Spinal cord (tissue), 10 donors: ENCODE results near the gene KISS1. TPM values are rescaled to one million over a fixed set of nuclear protein-coding genes. Genes with fewer than 3 reads are reported as not detected.
A peak's percentile ranks its signal among the peaks of the same experiment; 100 is the strongest.

Experiments used
- DNase-seq, 6 donors: peaks; one replicate each; pipeline versions ENCODE4 v3.0.0 to v3.0.0-alpha.2; 2013 to 2015; ENCODE audit warnings: low spot score in 6 of 6, low read depth in 4 of 6
- H3K27ac ChIP-seq: one replicate; pipeline ENCODE4 v1.5.1; 2013; ENCODE audit warnings: low read depth, low read length, control low read depth
- H3K27me3 ChIP-seq: one replicate; pipeline ENCODE4 v1.6.1; 2013; ENCODE audit warnings: low read length; ENCODE audit not compliant: control insufficient read depth, insufficient read depth
- H3K36me3 ChIP-seq: one replicate; pipeline ENCODE4 v1.6.1; 2013; ENCODE audit warnings: low read length; ENCODE audit not compliant: control insufficient read depth, insufficient read depth
- H3K4me1 ChIP-seq: one replicate; pipeline ENCODE4 v1.6.1; 2013; ENCODE audit warnings: low read length; ENCODE audit not compliant: control insufficient read depth, insufficient read depth
- H3K4me3 ChIP-seq: one replicate; pipeline ENCODE4 v1.5.1; 2013; ENCODE audit warnings: low read depth, low read length, control low read depth
- H3K9me3 ChIP-seq: one replicate; pipeline ENCODE4 v1.6.1; 2013; ENCODE audit warnings: low read length; ENCODE audit not compliant: control insufficient read depth, insufficient read depth
- WGBS: methylation state at CpG from one replicate; pipeline ENCODE4 v1.1.5; 2013; ENCODE audit warnings: missing lambda C conversion rate; ENCODE audit not compliant: insufficient coverage; 5-methylcytosine and 5-hydroxymethylcytosine counted together
- polyA plus RNA-seq, 2 donors: library from polyadenylated mRNA; unstranded; fragments of 120-200 nt; gene quantifications; one replicate each; pipeline ENCODE4 v1.2.1, GENCODE V29; 2013; ENCODE audit not compliant: insufficient read length in 2 of 2
- total RNA-seq, 2 donors: library from RNA; depleted of rRNA in 1 of 2; stranded (reverse); fragments of 120-200 nt in 1 of 2; fragments of >200 nt in 1 of 2; gene quantifications; one replicate each; pipeline versions ENCODE4 v1.2.3 to v1.2.4, GENCODE V29; 2013 to 2014
- donor health status: healthy.

The KISS1 gene
- total and polyA plus RNA-seq, 4 donors, result 1.7 to 7.0 (median 2.1) TPM; not detected in 1

DNA sequence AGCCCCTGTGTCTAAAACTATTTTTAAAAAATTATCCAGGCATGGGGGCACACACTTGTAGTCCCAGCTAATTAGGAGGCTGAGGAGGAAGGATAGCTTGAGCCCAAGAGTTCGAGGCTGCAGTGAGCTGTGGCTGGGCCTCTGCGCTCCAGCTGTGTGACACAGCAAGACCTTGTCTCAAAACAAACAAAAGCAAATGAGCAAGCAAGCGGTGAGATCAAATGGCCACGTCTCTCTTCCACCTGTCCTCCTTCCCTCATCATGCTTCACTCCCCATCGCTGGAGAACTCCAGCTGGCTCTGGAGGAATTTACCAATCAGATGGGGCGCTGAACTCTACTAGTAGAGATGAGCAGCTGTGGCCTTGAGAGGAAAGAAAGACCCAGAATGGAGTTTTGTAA is 16.2 kb downstream of the KISS1 start:
- no peak for DNase-seq
- no peaks in the 10 kb centered on the region for H3K9me3 ChIP-seq
- 68% methylated on average over 5 of the region's 6 CpGs for WGBS
- no peaks in the 10 kb centered on the region for H3K27me3 ChIP-seq
- H3K36me3 ChIP-seq, result no peaks in the 10 kb centered on the region
- no peaks in the 10 kb centered on the region for H3K4me1 ChIP-seq
- H3K27ac ChIP-seq, result no peak overlapping the region
- no peak overlapping the region for H3K4me3 ChIP-seq

- H3K27me3 ChIP-seq, result no peaks in the 10 kb centered on the region
- 92% methylated on average over 7 of the region's 7 CpGs for WGBS
- H3K4me1 ChIP-seq, result no peaks in the 10 kb centered on the region
- no peaks in the 10 kb centered on the region for H3K9me3 ChIP-seq
- no peak for DNase-seq
- H3K4me3 ChIP-seq, result no peak overlapping the region
- no peaks in the 10 kb centered on the region for H3K36me3 ChIP-seq
- H3K27ac ChIP-seq, result no peak overlapping the region
Measured at GRCh38 chr1:204178487-204179281, 17.6 kb downstream of the KISS1 start.

- H3K27me3 ChIP-seq, result no peaks in the 10 kb centered on the region
Measured at GRCh38 chr1:204177133-204177532, 19.2 kb downstream of the KISS1 start.

DNA sequence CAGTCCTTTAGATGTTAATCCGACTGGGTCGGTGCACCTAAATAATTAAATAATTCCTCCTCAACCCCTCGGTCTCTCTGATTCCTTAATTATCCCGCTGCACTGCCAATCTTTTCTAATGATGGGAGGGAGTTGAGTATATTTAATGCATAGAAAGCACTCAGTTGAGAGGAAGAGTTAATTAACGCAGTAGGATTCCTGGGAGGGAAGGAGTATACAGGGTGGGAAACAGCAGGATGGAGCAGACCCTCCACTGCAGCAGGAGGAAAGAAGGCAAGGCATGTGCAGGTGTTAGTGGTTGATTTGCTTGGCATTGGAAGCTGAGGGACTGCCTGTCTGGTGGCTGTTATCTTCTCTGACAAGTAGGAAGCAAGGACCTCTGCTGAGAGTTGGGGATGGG is 20.2 kb downstream of the KISS1 start:
- Histone ChIP-seq H3K9me3 (no peaks in the 10 kb centered on the region), H3K36me3 (no peaks in the 10 kb centered on the region), H3K4me1 (no peaks in the 10 kb centered on the region), H3K27me3 (no peaks in the 10 kb centered on the region), H3K4me3 (no peak overlapping the region), H3K27ac (no peak overlapping the region)
- 80% methylated on average over 1 of the region's 5 CpGs for WGBS
- DNase-seq, result peak in 1 of 6 donors; percentile 61

More at GRCh38 chr1:204177133-204177532, 19.2 kb downstream of the KISS1 start:
- H3K4me1 ChIP-seq, result no peaks in the 10 kb centered on the region
- no peak overlapping the region for H3K27ac ChIP-seq
- 68% methylated on average over 4 of the region's 4 CpGs for WGBS
- no peak overlapping the region for H3K4me3 ChIP-seq
- H3K9me3 ChIP-seq, result no peaks in the 10 kb centered on the region
- no peak for DNase-seq
- H3K36me3 ChIP-seq, result no peaks in the 10 kb centered on the region

DNA sequence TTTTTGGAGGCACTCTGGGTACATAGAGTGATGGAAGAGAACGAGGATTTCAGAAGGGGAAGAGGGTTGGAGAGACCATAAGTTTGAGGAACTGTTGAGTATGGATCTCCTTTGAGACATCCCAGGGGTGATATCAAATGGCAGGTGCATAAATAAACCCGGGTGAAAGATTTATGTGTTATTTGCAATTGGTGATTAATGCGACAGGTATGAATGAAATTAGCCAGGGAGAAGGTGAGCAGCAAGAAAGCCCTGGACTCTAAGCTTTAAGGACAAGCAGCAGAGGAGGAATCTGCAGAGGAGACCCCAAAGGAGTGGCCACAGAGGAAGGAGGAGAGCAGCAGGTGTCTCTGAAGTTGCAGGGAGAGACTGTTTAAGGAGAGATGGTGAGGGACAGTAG is 21.3 kb downstream of the KISS1 start:
- DNase-seq, result no peak
- H3K27me3 ChIP-seq, result no peaks in the 10 kb centered on the region
- no peak overlapping the region for H3K4me3 ChIP-seq
- H3K9me3 ChIP-seq, result no peaks in the 10 kb centered on the region
- WGBS, result 87% methylated on average over 3 of the region's 3 CpGs
- H3K4me1 ChIP-seq, result no peaks in the 10 kb centered on the region
- H3K27ac ChIP-seq, result no peak overlapping the region
- no peaks in the 10 kb centered on the region for H3K36me3 ChIP-seq

GRCh38 chr1:204172404-204173029 is 23.8 kb downstream of the KISS1 start:
- DNase-seq, result peak in 1 of 6 donors; percentile 24
- Histone ChIP-seq H3K4me1 (no peaks in the 10 kb centered on the region), H3K4me3 (no peak overlapping the region), H3K36me3 (no peaks in the 10 kb centered on the region), H3K27me3 (no peaks in the 10 kb centered on the region), H3K9me3 (peaks cover 2% of the 10 kb centered on the region), H3K27ac (no peak overlapping the region)
- WGBS, result no CpG with 5 or more reads among the region's 2 CpGs

GRCh38 chr1:204171751-204172178 is 24.5 kb downstream of the KISS1 start:
- Histone ChIP-seq H3K36me3 (no peaks in the 10 kb centered on the region), H3K27ac (no peak overlapping the region), H3K4me1 (no peaks in the 10 kb centered on the region), H3K4me3 (no peak overlapping the region), H3K9me3 (peaks cover 2% of the 10 kb centered on the region), H3K27me3 (no peaks in the 10 kb centered on the region)
- no peak for DNase-seq
- WGBS, result no CpG with 5 or more reads among the region's 4 CpGs

DNA sequence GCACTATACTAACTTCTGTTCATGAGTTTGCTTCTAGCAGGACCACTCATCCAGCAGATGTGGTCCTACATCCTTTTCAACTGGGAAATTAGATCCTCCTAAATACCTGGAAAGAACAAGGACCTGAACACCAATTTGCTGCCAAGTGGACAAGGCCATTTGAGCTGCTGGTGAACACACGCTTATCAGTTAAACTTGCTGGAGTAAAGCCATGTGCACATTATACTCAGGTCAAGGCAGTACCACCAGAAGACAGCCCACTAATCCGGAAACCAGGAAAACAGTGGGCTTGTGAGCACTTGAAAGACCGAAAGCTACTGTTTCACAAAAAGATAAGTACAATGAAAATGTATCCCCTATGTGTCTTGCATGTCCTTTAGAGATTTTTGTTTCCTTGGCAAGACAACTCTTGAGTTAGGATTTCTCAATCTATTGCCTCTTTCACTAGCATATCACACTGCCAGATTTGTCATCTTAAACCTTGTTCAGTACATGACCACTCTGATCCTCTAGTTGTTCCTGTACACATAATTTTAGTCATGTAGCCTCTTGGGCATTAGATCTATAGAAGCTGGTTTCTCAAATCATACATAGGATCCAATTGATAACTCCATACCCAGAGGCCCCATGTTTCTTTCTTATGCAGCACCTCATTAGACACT is 25.7 kb downstream of the KISS1 start:
- DNase-seq, result no peak
- WGBS, result no CpG with 5 or more reads among the region's 3 CpGs
- no peaks in the 10 kb centered on the region for H3K36me3 ChIP-seq
- no peak overlapping the region for H3K4me3 ChIP-seq
- H3K9me3 ChIP-seq, result peaks cover 2% of the 10 kb centered on the region
- no peaks in the 10 kb centered on the region for H3K27me3 ChIP-seq
- H3K27ac ChIP-seq, result no peak overlapping the region
- no peaks in the 10 kb centered on the region for H3K4me1 ChIP-seq

DNA sequence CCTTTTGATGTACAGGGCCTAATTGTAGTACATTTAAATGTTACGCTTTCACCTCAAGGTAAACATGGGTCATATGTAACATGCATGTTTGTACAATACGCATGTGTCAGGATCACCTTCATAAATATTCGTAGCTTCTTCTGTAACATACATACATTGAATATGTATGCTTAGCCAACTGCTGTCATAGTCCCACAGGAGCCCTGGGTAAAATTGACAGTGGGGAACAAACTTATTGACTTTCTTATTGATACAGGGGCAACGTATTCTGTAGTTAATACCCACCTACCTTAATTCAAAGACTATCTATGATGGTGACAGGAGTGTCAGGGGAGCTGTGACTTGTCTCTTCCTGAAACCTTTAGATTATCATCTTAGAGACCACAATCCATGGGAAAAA is 26.4 kb downstream of the KISS1 start:
- Histone ChIP-seq H3K4me3 (no peak overlapping the region), H3K27me3 (no peaks in the 10 kb centered on the region), H3K27ac (no peak overlapping the region), H3K9me3 (peaks cover 2% of the 10 kb centered on the region), H3K4me1 (no peaks in the 10 kb centered on the region), H3K36me3 (no peaks in the 10 kb centered on the region)
- no CpG with 5 or more reads among the region's 4 CpGs for WGBS
- no peak for DNase-seq
